GM12878 (cell line): ENCODE results near the gene TXNRD1. TPM values are rescaled to one million over a fixed set of nuclear protein-coding genes. Genes with fewer than 3 reads are reported as not detected.
"Not testable (repeated sequence)": the region's sequence is repeated elsewhere in the genome, so short reads cannot be mapped to it uniquely, and the experiment has no call there.

Experiments used
- ATAC-seq: fragments of 200-7000 bp; cut with Tn5 transposase; 3 replicates; pipeline ENCODE4 v1.9.1; 2020; ENCODE audit warnings: mild to moderate bottlenecking, moderate library complexity
- BruUV-seq: library from RNA; stranded (reverse); fragments of 400-500 nt; replicated peaks from 2 replicates; lab custom pipeline; 2021; lab: Mats Ljungman, UMichigan
- CTCF ChIA-PET: fragments of 300-600 bp; sonication (Branson Sonifier 250); formaldehyde crosslinking; extraction: SDS; loops from one replicate; lab custom pipeline; 2021; ENCODE audit warnings: inconsistent platforms; lab: Yijun Ruan, JAX
- POLR2A ChIA-PET: fragments of 350-600 bp; formaldehyde crosslinking; extraction: SDS; loops from one replicate; lab custom pipeline; 2021; ENCODE audit warnings: inconsistent platforms; lab: Charles Lee
- RAD21 ChIA-PET: fragments of 300-600 bp; sonication (Branson Sonifier 250); formaldehyde crosslinking; loops from one replicate; lab custom pipeline; 2023; ENCODE audit warnings: antibody characterized with exemption; ENCODE audit not compliant: unreplicated experiment; lab: Charles Lee
- SMC1A ChIA-PET: fragments of 300-600 bp; sonication (Branson Sonifier 250); formaldehyde crosslinking; loops from one replicate; lab custom pipeline; 2023; ENCODE audit not compliant: unreplicated experiment, uncharacterized antibody; lab: Charles Lee
- DNase-seq: peaks from one replicate; pipeline ENCODE4 v3.0.0-alpha.2; 2011; ENCODE audit warnings: low read depth, low spot score
- FAIRE-seq: peaks from 3 replicates; lab custom pipeline; 2011; peaks lifted over from hg19 to GRCh38; lab: Jason Lieb, UNC
- H2AFZ ChIP-seq: 2 replicates; pipeline ENCODE4 v1.6.0; 2011; ENCODE audit warnings: low read depth, low read length, control low read depth; ENCODE audit not compliant: control insufficient read depth
- H3K27ac ChIP-seq: 2 replicates; pipeline ENCODE4 v1.5.1; 2011; ENCODE audit warnings: control low read depth; ENCODE audit not compliant: control insufficient read depth, insufficient read depth
- H3K27me3 ChIP-seq, 2 experiments: replicated peaks in 1 of 2; 2 replicates each; pipeline versions ENCODE4 v1.6.0 to v1.6.1; 2011; ENCODE audit warnings: low read length in 1 of 2; ENCODE audit not compliant: control insufficient read depth in 2 of 2, insufficient read depth in 2 of 2
- H3K36me3 ChIP-seq, 2 experiments: 2 replicates each; pipeline ENCODE4 v1.5.1; 2011; ENCODE audit warnings: low read length in 1 of 2; ENCODE audit not compliant: control insufficient read depth in 2 of 2, insufficient read depth in 2 of 2
- H3K4me1 ChIP-seq: 2 replicates; pipeline ENCODE4 v1.6.1; 2011; ENCODE audit warnings: mild to moderate bottlenecking, low read length, moderate library complexity, mixed read lengths; ENCODE audit not compliant: control insufficient read depth, insufficient read depth
- H3K4me2 ChIP-seq: 2 replicates; pipeline ENCODE4 v1.6.0; 2011; ENCODE audit warnings: control low read depth; ENCODE audit not compliant: control insufficient read depth, insufficient read depth
- H3K4me3 ChIP-seq: fragments of 200-600 bp; sonication (generic); 2 replicates; pipeline ENCODE4 v1.5.1; 2016
- H3K79me2 ChIP-seq: 2 replicates; pipeline ENCODE4 v1.6.0; 2011; ENCODE audit warnings: low read length; ENCODE audit not compliant: control insufficient read depth, insufficient read depth
- H3K9ac ChIP-seq: 2 replicates; pipeline ENCODE4 v1.8.0; 2011; ENCODE audit warnings: low read length, control low read depth, mixed read lengths; ENCODE audit not compliant: control insufficient read depth, insufficient read depth
- H3K9me3 ChIP-seq: replicated peaks from 3 replicates; pipeline ENCODE4 v1.5.1; 2011; ENCODE audit warnings: mild to moderate bottlenecking, low read length; ENCODE audit not compliant: control insufficient read depth, insufficient read depth
- H4K20me1 ChIP-seq: 2 replicates; pipeline ENCODE4 v1.6.0; 2011; ENCODE audit not compliant: control insufficient read depth, insufficient read depth
- CEBPB ChIP-seq, 2 experiments: fragments of 150-350 bp in 1 of 2; IDR thresholded peaks; 2 replicates each; pipeline ENCODE4 v1.6.1; 2012 to 2014; ENCODE audit warnings: low read depth in 2 of 2, low read length in 2 of 2, borderline replicate concordance in 1 of 2, inconsistent platforms in 1 of 2
- IKZF1 ChIP-seq: fragments of 450-650 bp; conservative IDR thresholded peaks from 2 replicates; pipeline ENCODE4 v1.6.1; 2017; ENCODE audit warnings: antibody characterized with exemption, mild to moderate bottlenecking
- JUNB ChIP-seq: IDR thresholded peaks from 2 replicates; pipeline ENCODE4 v1.6.1; 2016; ENCODE audit warnings: antibody characterized with exemption, mild to moderate bottlenecking
- YBX1 ChIP-seq: fragments of 450-650 bp; IDR thresholded peaks from 2 replicates; pipeline ENCODE4 v1.6.1; 2016; ENCODE audit warnings: antibody characterized with exemption
- WGBS: methylation state at CpG from one replicate; pipeline ENCODE4 v1.1.6; 2016; ENCODE audit warnings: low lambda C conversion rate; ENCODE audit not compliant: insufficient replicate concordance, insufficient coverage; ENCODE audit errors: missing lambda C conversion rate; 5-methylcytosine and 5-hydroxymethylcytosine counted together
- in situ Hi-C: fragments of 300-500 bp; cut with MboI; formaldehyde crosslinking; loops from 9 replicates; pipeline ENCODE4 v1.14.3; 2018; ENCODE audit warnings: mixed read lengths
- intact Hi-C: fragments of 100-400 bp; cut with micrococcal nuclease; formaldehyde crosslinking; loops from one replicate; pipeline ENCODE4 v1.14.2; 2022; ENCODE audit not compliant: unreplicated experiment
- polyA plus RNA-seq, 11 experiments: library from polyadenylated mRNA; depleted of rRNA in 4 of 11; unstranded in 6 of 11; stranded (reverse) in 5 of 11; fragments of >200 nt; fragmentation: Nextera tagmentation in 4 of 11; fragmentation: Illumina TruSeq in 1 of 11; extraction: Ambion mirVana in 4 of 11; extraction: Trizol in 1 of 11; gene quantifications; 1 replicate in 1 of 11; 2 replicates in 10 of 11; pipeline versions ENCODE4 v1.2.1 to v1.2.3, GENCODE V29; 2011 to 2016; ENCODE audit warnings: inconsistent platforms in 2 of 11, missing spikeins in 2 of 11, low read depth in 1 of 11
- total RNA-seq, 4 experiments: library from RNA; depleted of rRNA in 3 of 4; stranded (reverse); fragments of >200 nt in 3 of 4; fragmentation: Illumina TruSeq in 1 of 4; extraction: Trizol in 1 of 4; gene quantifications; 2 replicates each; pipeline versions ENCODE4 v1.2.1 to v1.2.3, GENCODE V29; 2013 to 2021

TXNRD1 gene
- total and polyA plus RNA-seq, 10 of the 15 experiments (the other 5 are each of a cell fraction or from before 2014, with no cell fraction given), result 52.6 to 84.6 (median 67.8) TPM

DNA sequence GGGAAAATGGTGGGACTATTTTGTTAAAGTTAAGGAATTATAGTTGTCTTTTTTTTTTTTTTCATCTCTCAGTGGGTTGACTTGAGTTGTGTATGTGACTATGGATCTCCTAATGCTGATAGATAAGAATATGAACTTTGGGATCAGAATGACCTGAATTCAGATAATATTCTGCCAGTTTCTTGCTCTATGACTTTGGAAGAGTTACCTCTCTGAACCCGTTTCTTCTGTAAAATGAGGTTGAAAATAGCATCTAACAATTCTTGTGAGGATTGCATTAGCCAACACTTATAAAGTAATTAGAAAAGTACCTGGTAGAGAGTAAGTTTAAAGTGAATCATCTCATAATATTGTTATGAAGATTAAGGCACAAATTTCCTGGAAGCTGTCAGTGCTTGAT is 106.4 kb downstream of the TXNRD1 start (continued):
- TF ChIP-seq CEBPB (IDR thresholded peaks at IDR 0.05; ENCODE audit: borderline replicate concordance in 1 of 2, low read depth in 2 of 2, low read length in 2 of 2) (no peak), JUNB (no peak)
- TF ChIP-seq, all 136 proteins: peak for 0

DNA sequence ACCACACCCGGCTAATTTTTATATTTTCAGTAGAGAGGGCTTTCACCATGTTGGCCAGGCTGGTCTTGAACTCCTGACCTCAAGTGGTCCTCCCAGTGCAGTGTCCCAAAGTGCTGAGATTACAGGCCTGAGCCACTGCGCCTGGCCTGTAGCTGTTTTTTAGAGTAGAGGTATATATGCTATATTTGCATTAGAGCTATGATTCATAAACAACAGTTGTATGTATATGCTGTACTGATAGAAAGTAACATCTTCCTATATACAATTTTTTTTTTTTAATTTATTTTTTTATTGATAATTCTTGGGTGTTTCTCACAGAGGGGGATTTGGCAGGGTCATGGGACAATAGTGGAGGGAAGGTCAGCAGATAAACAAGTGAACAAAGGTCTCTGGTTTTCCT is 107.0 kb downstream of the TXNRD1 start:
- SMC1A ChIA-PET, intact Hi-C loops, H3K9ac ChIP-seq, H3K4me2 ChIP-seq, H3K27ac ChIP-seq, RAD21 ChIA-PET, ATAC-seq, H2AFZ ChIP-seq, H3K79me2 ChIP-seq, FAIRE-seq, DNase-seq, H3K4me3 ChIP-seq, H3K27me3 ChIP-seq, H3K9me3 ChIP-seq, H4K20me1 ChIP-seq, H3K4me1 ChIP-seq, BruUV-seq, in situ Hi-C loops, CTCF ChIA-PET: not testable (repeated sequence)
- POLR2A ChIA-PET, result interaction anchor here (0.5 kb wide), 1 partner anchor 101 kb away, joined by 3 read pairs; no protein-coding TSS in a partner anchor
- WGBS, result 100% methylated on average over 2 of the region's 2 CpGs
- peaks cover 10 to 31% of the 10 kb centered on the region in 2 experiments for H3K36me3 ChIP-seq

DNA sequence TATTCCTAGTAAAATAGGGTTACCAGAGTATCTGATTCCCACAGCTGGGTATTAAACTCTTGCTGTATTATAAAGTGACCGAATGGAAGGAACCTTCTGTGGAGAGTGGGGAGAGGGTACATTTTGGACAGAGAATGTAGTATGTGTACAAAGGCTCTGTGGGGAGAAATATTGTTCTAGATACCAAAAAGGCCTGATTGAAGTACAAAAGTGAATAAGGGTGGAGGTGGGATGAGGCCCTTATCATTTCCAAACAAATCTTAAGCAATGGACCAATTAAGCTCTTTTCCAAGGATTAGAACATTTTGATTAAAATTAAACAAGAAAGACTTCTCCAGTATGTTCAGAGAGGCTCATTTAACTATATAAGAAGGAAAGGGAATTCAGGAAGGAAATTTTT is 108.3 kb downstream of the TXNRD1 start:
- ChIA-PET CTCF (no interaction called here), RAD21 (no interaction called here), SMC1A (interaction anchor here (0.9 kb wide), 1 partner anchor 15 kb away, joined by 3 read pairs; no protein-coding TSS in a partner anchor), POLR2A (interaction anchor here (0.7 kb wide), 1 partner anchor 66 kb away, joined by 4 read pairs; no protein-coding TSS in a partner anchor)
- Histone ChIP-seq H4K20me1 (no peaks in the 10 kb centered on the region), H3K27me3 (no peaks in the 10 kb centered on the region), H3K4me2 (no peak overlapping the region), H3K36me3 (peaks cover 7 to 30% of the 10 kb centered on the region in 2 experiments), H3K79me2 (no peaks in the 10 kb centered on the region), H2AFZ (no peak overlapping the region), H3K9ac (no peak overlapping the region), H3K4me1 (no peaks in the 10 kb centered on the region), H3K9me3 (no peaks in the 10 kb centered on the region), H3K4me3 (no peak overlapping the region), H3K27ac (no peak overlapping the region)
- BruUV-seq, result no TSS peak
- DNase-seq (no peak), ATAC-seq (no peak), FAIRE-seq (no peak)
- TF ChIP-seq IKZF1 (no peak), YBX1 (no peak)
- WGBS, result 92% methylated on average over 1 of the region's 1 CpG
- intact Hi-C loops, result no loop called here
- in situ Hi-C loops, result no loop called here

DNA sequence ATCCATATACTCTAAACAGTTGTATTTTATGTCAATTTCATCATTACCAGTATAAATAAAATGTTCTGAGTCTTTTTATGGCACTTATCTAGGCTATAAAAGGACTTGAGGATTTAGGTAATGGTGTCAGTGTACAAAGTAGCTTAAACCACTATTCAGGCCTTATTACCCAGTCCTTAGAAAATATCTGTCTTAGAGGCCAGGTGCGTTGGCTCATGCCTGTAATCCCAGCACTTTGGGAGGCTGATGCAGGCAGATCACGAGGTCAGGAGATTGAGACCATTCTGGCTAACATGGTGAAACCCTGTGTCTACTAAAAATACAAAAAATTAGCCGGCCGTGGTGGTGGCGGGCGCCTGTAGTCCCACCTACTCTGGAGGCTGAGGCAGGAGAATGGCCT is 112.7 kb downstream of the TXNRD1 start:
- H3K27me3 ChIP-seq, H3K4me2 ChIP-seq, intact Hi-C loops, H3K9ac ChIP-seq, H3K79me2 ChIP-seq, FAIRE-seq, BruUV-seq, DNase-seq, ATAC-seq, H4K20me1 ChIP-seq, H3K27ac ChIP-seq, in situ Hi-C loops, RAD21 ChIA-PET, H3K9me3 ChIP-seq, H3K4me3 ChIP-seq, H2AFZ ChIP-seq, H3K4me1 ChIP-seq: not testable (repeated sequence)
- H3K36me3 ChIP-seq, result peaks cover 8 to 19% of the 10 kb centered on the region in 2 experiments; a peak in 3 of 4 replicates
- SMC1A ChIA-PET, result interaction anchor here (0.6 to 1.1 kb wide), 2 partner anchors 25 to 609 kb away, joined by 3 to 4 read pairs; no protein-coding TSS in a partner anchor
- 97% methylated on average over 6 of the region's 6 CpGs for WGBS
- POLR2A ChIA-PET, result interaction anchor here (0.6 to 1.2 kb wide), 3 partner anchors 22 to 123 kb away, joined by 3 to 5 read pairs (median 4); no protein-coding TSS in a partner anchor
- CTCF ChIA-PET, result interaction anchor here (0.6 kb wide), 1 partner anchor 22 kb away, joined by 3 read pairs; no protein-coding TSS in a partner anchor
